EH (cell line): Measurements from ENCODE around the gene BMP10.

ENCODE experiments used
- DNase-seq: peaks from one replicate; pipeline ENCODE4 v3.0.0-alpha.2; 2015; ENCODE audit warnings: low read depth

Gene BMP10

DNA sequence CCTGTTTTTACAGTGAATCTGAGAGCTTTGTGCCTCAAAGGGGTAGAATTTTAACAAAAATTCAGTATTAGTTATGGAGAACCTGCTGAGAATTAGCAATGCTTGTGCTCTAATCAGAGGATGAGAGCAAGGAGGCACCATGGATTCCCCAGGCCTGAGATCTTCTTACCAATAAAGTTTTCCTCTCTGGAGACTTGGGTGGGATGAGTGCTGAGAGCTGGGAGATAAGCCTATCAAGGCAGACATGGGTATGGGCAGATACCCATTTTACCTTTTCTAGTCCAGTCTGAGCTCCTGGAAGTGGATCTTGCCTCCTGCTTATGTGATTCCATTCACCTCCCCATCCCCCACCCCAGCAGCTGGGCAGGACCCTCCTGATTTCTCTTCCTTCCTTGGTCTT is 53.9 kb downstream of the BMP10 start:
- DNase-seq: no peak
